Measurements from ENCODE around the gene PLA2G6.
"Not testable (repeated sequence)": the region's sequence is repeated elsewhere in the genome, so short reads cannot be mapped to it uniquely, and the experiment has no call there.

DNA sequence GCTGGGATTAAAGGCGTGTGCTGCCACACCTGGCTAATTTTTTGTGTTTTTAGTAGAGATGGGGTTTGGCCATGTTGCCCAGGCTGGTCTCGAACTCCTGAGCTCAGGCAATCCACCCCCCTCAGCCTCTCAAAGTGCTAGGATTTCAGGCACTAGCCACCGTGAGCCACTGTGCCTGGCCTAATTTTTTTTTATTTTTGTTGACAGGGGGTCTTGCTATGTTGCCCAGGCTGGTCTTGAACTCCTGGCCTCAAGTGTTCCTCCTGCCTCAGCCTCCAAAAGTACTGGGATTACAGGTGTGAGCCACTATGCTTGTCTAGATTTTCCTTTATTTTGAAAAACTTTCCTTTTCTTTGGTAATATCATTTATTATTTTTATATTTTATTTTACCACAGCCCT lies 35.5 kb downstream of the PLA2G6 start:
- not testable (repeated sequence) for TF ChIP-seq POLR2AphosphoS5, POLR2A (IDR thresholded peaks at IDR 0.05)
- TF ChIP-seq, protein P1, sequence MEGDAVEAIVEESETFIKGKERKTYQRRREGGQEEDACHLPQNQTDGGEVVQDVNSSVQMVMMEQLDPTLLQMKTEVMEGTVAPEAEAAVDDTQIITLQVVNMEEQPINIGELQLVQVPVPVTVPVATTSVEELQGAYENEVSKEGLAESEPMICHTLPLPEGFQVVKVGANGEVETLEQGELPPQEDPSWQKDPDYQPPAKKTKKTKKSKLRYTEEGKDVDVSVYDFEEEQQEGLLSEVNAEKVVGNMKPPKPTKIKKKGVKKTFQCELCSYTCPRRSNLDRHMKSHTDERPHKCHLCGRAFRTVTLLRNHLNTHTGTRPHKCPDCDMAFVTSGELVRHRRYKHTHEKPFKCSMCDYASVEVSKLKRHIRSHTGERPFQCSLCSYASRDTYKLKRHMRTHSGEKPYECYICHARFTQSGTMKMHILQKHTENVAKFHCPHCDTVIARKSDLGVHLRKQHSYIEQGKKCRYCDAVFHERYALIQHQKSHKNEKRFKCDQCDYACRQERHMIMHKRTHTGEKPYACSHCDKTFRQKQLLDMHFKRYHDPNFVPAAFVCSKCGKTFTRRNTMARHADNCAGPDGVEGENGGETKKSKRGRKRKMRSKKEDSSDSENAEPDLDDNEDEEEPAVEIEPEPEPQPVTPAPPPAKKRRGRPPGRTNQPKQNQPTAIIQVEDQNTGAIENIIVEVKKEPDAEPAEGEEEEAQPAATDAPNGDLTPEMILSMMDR (IDR thresholded peaks at IDR 0.05), result not testable (repeated sequence)

Measured in upper lobe of left lung (tissue), 4 donors.